GM10266 (cell line): ENCODE results near the gene TLX2.
"Not testable (repeated sequence)": the region's sequence is repeated elsewhere in the genome, so short reads cannot be mapped to it uniquely, and the experiment has no call there.

Source experiments
- DNase-seq: peaks from one replicate; pipeline ENCODE4 v3.0.0; 2012; ENCODE audit errors: extremely low spot score
- TF ChIP-seq, protein P1 (sequence below): IDR thresholded peaks from 2 replicates; pipeline ENCODE4 v1.5.1; 2012; ENCODE audit warnings: mild to moderate bottlenecking, low read depth; ENCODE audit not compliant: control insufficient read depth, insufficient read depth; ENCODE audit errors: missing control alignments

TLX2 gene

DNA sequence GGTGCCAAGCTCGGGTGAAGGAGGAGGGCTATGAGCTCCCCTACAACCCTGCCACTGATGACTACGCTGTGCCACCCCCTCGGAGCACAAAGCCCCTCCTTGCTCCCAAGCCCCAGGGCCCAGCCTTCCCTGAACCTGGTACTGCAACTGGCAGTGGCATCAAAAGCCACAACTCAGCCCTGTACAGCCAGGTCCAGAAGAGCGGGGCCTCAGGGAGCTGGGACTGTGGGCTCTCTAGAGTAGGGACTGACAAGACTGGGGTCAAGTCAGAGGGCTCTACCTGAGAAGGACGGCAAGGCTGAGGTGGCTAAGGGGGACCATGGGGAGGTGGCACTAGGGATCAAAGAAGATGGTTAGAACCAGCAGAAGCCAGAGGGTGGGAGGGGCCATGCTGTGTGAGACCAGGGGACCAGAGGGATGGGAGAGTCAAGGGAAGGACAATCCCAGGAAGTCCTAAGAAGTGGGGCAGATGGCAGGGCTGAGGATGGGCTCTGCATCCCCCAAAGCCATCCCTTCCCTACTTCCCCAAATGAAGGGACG is 42.7 kb downstream of the TLX2 start:
- no peak for DNase-seq
- TF ChIP-seq, protein P1, sequence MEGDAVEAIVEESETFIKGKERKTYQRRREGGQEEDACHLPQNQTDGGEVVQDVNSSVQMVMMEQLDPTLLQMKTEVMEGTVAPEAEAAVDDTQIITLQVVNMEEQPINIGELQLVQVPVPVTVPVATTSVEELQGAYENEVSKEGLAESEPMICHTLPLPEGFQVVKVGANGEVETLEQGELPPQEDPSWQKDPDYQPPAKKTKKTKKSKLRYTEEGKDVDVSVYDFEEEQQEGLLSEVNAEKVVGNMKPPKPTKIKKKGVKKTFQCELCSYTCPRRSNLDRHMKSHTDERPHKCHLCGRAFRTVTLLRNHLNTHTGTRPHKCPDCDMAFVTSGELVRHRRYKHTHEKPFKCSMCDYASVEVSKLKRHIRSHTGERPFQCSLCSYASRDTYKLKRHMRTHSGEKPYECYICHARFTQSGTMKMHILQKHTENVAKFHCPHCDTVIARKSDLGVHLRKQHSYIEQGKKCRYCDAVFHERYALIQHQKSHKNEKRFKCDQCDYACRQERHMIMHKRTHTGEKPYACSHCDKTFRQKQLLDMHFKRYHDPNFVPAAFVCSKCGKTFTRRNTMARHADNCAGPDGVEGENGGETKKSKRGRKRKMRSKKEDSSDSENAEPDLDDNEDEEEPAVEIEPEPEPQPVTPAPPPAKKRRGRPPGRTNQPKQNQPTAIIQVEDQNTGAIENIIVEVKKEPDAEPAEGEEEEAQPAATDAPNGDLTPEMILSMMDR = no peak

DNA sequence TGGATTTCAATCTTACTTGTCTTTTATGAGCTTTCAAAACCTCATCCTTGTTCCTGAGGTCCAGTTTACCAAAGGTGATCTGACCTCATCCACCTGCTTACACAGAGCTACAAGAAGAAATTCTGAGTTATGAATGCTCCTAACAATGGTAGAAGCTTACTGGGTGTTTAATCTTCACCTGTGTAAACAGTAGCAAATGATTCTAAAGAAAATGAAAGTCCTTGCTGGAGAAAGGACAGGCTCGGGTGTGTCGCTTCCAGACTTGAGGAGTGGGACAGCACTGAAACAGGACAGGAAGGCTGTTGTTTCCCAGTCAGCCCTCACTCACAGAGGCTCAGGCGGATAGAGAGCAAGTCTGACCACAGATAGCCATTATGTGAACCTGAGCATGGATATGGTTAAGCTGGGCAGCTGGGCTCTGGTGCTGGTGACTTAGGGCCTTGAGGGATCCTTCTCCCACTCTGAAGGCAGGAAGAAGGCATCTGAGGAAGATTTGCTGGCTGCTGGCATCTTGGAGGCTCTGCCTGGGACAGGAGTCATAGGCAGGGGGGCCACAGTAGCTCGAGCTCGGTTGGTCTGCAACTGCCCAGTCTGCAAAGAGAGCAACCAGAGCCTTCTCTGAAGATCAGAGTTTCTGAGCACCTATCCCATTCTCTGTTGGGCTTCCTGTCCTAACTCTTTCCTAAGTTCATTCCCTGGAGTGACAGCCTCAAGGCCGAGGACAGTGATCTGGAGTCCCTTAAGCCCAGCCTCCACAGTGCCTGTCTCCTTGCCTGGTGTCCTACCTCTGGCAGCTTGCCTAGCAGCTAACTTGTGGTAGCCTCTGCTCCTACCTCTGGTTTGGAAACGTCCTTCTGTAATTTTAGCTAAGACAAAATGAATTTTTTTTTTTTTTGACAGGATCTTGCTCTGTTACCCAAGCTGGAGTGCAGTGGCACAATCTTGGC is 44.3 kb downstream of the TLX2 start:
- TF ChIP-seq, protein P1 = no peak
- DNase-seq = no peak

DNA sequence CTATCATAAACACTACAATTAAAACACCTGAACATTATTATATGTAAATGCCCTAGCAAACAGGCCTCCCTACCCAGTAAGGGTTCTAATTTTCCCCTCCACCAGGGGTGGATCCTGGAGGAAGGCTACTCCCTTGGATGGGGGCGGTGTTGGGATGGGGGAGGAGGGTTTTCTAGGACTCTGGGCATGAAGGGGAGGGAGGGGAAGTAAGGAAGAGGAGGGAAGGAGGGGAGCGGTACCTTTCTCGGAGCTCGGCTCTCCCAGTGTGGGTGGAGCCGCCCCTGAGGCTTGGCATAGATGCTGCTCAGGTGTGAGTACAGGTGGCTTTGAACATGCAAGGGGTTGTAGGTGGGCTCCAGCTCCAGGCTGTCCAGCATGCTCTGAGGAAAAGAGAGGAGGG is 45.7 kb downstream of the TLX2 start:
- DNase-seq = no peak

DNA sequence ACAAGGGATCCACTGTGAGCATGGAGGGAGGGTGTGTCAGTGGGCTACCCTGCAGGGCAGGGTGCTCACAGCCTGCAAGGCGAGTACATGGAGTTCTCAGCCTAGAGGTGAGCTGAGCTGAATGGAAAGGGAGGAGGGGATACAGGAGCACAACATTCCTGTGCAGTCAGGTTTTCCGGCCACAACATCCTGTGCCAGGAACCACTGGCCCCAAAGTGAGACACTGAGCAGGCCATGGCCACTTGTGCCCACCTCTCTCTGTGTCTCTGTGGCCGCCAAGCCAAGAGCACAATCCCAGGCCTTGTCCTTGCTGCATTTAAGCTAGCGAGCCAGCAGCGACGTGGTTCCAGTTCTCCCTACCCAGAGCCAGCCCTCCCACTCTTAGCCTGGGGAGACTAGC is 46.3 kb downstream of the TLX2 start:
- no peak for DNase-seq
- TF ChIP-seq, protein P1 = no peak

More for the DNA sequence above, 45.7 kb downstream of the TLX2 start:
- TF ChIP-seq, protein P1 = no peak

DNA sequence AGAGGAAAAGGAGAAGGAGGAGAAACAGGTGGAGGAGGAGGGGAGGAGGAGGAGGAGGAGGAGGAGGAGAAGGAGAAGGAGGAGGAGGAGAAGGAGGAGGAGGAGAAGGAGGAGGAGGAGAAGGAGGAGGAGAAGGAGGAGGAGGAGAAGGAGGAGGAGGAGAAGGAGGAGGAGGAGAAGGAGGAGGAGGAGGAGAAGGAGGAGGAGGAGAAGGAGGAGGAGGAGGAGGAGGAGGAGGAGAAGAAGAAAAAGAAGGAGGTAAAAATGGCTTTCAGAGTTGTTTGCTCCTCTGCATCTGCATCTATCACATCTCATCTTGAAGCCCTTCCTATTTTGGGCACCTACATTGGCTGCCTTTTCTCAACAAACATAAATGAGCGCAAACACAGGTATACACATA is 46.8 kb downstream of the TLX2 start:
- DNase-seq = not testable (repeated sequence)

DNA sequence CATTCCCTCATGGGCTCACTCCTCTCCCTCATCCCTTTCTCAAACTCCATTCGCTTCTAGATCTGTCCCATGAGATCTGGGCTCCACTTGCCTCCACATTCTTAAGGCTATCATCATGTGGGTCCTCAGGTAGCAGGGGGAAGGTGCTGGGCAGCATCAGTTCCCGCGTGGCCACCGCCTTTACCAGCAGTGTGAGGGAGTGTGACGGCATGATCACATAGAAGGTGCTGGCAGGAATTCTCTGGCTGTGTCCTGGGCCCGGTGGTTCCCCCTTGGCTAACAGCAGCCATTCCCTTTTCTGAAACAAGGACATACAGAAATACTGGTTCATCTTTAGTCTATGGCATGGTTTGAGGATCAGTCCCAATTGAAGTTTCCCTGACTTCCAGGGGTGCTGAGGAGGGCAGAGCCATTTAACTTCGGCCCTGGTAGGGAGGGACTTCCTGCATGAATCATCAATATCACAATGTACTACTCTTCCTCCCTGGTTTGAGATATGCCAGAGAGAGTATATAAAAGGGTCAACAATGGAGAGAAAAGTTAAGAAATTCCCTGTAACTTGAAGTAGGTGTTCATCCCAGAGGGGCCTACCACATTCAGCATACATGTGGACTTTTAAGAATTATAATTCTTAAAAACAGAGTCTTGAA is 48.0 kb downstream of the TLX2 start:
- no peak for DNase-seq
- TF ChIP-seq, protein P1 = no peak

DNA sequence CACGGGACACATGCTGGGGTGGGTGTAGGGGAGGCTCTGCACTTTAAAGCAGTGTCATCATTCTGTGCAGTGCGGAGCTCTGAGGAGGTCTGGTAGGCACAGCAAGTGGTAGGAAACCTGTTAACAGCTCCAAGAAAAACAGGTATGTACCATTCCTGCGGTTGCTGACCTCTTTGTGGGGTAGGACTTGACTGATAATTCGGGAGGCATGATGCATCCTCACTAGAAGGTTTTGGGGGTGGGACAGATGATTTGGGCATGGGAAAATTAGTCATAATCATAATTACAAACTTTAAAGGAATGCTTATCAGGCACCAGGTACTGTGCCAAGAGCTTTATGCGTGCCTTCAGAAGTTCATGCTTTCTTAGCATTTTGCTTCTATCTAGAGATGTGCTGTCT is 50.0 kb downstream of the TLX2 start:
- DNase-seq = no peak
- TF ChIP-seq, protein P1 = no peak
